Measurements from ENCODE around the gene RAB6A. TPM values are rescaled to one million over a fixed set of nuclear protein-coding genes. Genes with fewer than 3 reads are reported as not detected.

RAB6A gene
- total and polyA plus RNA-seq, 10 of the 15 experiments (the other 5 are each of a cell fraction or from before 2014, with no cell fraction given), result 9.8 to 107 (median 34.1) TPM

- no peaks in the 10 kb centered on the region for H4K20me1 ChIP-seq (ENCODE audit: control insufficient read depth, insufficient read depth)
- H3K4me3 ChIP-seq, result no peak overlapping the region
- H3K27ac ChIP-seq (ENCODE audit: control insufficient read depth, insufficient read depth), result no peak overlapping the region
- ATAC-seq (no peak), FAIRE-seq (no peak), DNase-seq (ENCODE audit: low read depth, low spot score) (no peak)
- H3K4me2 ChIP-seq (ENCODE audit: control insufficient read depth, insufficient read depth), result no peak overlapping the region
- BruUV-seq (replicated peaks), result no TSS peak
- intact Hi-C loops (cut with micrococcal nuclease; ENCODE audit: unreplicated experiment) (no loop called here), in situ Hi-C loops (cut with MboI) (no loop called here)
- no peaks in the 10 kb centered on the region for H3K27me3 ChIP-seq (replicated peaks in 1 of 2; ENCODE audit: control insufficient read depth in 2 of 2, insufficient read depth in 2 of 2, low read length in 1 of 2)
- TF ChIP-seq YY1 (IDR thresholded peaks at IDR 0.05; ENCODE audit: low read depth, low read length) (no peak), REST (IDR thresholded peaks at IDR 0.05; ENCODE audit: low read depth, low read length) (no peak), NKRF (conservative IDR thresholded peaks at IDR 0.05) (no peak), CREB1 (IDR thresholded peaks at IDR 0.05; ENCODE audit: low read depth) (no peak), ZNF592 (IDR thresholded peaks at IDR 0.05) (no peak), MEF2A (IDR thresholded peaks at IDR 0.05; ENCODE audit: insufficient read depth, low read depth, low read length) (no peak), HDAC6 (IDR thresholded peaks at IDR 0.05; ENCODE audit: unreplicated experiment) (no peak), SUPT20H (IDR thresholded peaks at IDR 0.05; ENCODE audit: borderline replicate concordance, control insufficient read depth, low read depth, low read length) (no peak), TARDBP (IDR thresholded peaks at IDR 0.05; ENCODE audit: borderline replicate concordance) (no peak), NR2C1 (IDR thresholded peaks at IDR 0.05) (no peak), SMARCA5 (IDR thresholded peaks at IDR 0.05) (no peak), MTA2 (IDR thresholded peaks at IDR 0.05; ENCODE audit: low read depth) (no peak), EZH2 (IDR thresholded peaks at IDR 0.05; ENCODE audit: borderline replicate concordance, control insufficient read depth, low read depth, low read length) (no peak)
- H3K79me2 ChIP-seq (ENCODE audit: control insufficient read depth, insufficient read depth, low read length), result no peaks in the 10 kb centered on the region
- SMC1A ChIA-PET (ENCODE audit: uncharacterized antibody, unreplicated experiment), result no interaction called here
- RAD21 ChIA-PET (ENCODE audit: unreplicated experiment), result no interaction called here
- H3K36me3 ChIP-seq (ENCODE audit: control insufficient read depth in 2 of 2, insufficient read depth in 2 of 2, low read length in 1 of 2), result no peaks in the 10 kb centered on the region
- CTCF ChIA-PET, result interaction anchor here (0.7 to 1.5 kb wide), 2 partner anchors 11 to 169 kb away, joined by 3 to 5 read pairs; no protein-coding TSS in a partner anchor
- H3K9me3 ChIP-seq (replicated peaks; ENCODE audit: control insufficient read depth, insufficient read depth, low read length), result no peaks in the 10 kb centered on the region
- no peak overlapping the region for H2AFZ ChIP-seq (ENCODE audit: control insufficient read depth, low read depth, low read length)
- POLR2A ChIA-PET, result no interaction called here
- no peaks in the 10 kb centered on the region for H3K4me1 ChIP-seq (ENCODE audit: control insufficient read depth, insufficient read depth, low read length)
- no peak overlapping the region for H3K9ac ChIP-seq (ENCODE audit: control insufficient read depth, insufficient read depth, low read length)
- WGBS (ENCODE audit: insufficient coverage, insufficient replicate concordance, low lambda C conversion rate, missing lambda C conversion rate), result 80% methylated on average over 14 of the region's 14 CpGs
These were observed 110.5 kb downstream of the RAB6A start for GRCh38 chr11:73650400-73650799.

All from GM12878 (cell line).